Nephron (organoid): ENCODE measurements around the gene HCFC2.

Experiments
- H3K27ac Mint-ChIP-seq, 3 experiments: 2 replicates each; pipeline ENCODE4 v1.8.0; 2020; ENCODE audit warnings: mixed read lengths in 3 of 3, mild to moderate bottlenecking in 2 of 3, moderate library complexity in 1 of 3
- H3K27me3 Mint-ChIP-seq: 2 replicates; pipeline ENCODE4 v1.8.0; 2021; ENCODE audit warnings: low read depth, mild to moderate bottlenecking, moderate library complexity, mixed read lengths
- H3K36me3 Mint-ChIP-seq: 2 replicates; pipeline ENCODE4 v1.8.0; 2020; ENCODE audit warnings: low read depth, mixed read lengths
- H3K4me1 Mint-ChIP-seq: 2 replicates; pipeline ENCODE4 v1.8.0; 2020; ENCODE audit warnings: mixed read lengths
- H3K4me3 Mint-ChIP-seq, 3 experiments: 2 replicates each; pipeline ENCODE4 v1.8.0; 2020; ENCODE audit warnings: mild to moderate bottlenecking in 3 of 3, mixed read lengths in 3 of 3, moderate library complexity in 2 of 3
- H3K9me3 Mint-ChIP-seq: 2 replicates; pipeline ENCODE4 v1.8.0; 2020; ENCODE audit warnings: mixed read lengths
- TF ChIP-seq, protein P1 (sequence below), 3 experiments: fragments of 200-600 bp; sonication (generic); IDR thresholded peaks; one replicate each; pipeline ENCODE4 v1.5.0; 2021; ENCODE audit warnings: antibody characterized with exemption in 3 of 3; ENCODE audit not compliant: unreplicated experiment in 3 of 3

The HCFC2 gene

DNA sequence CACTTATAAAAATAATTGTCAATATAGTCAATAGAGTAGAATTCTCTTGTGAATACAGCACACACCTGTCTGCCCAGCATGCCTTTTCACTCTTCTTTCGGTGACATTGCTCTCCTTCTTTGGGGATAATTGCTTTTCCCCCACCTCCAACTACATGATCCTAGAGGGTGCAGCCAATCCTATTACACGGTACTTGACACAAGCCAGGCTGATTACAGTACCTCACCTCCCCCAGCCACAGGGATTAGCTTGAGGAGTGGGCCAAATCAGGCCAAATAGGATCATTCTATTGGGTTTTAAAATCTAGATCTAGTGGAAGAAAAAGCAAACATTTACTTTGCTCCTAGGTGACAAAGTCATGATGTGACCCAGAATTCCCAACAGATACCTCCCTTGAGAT is 90.5 kb downstream of the HCFC2 start:
- Mint-ChIP-seq H3K27ac (no peak overlapping the region), H3K27me3 (peaks cover 7% of the 10 kb centered on the region), H3K9me3 (no peaks in the 10 kb centered on the region), H3K4me3 (no peak overlapping the region), H3K36me3 (no peaks in the 10 kb centered on the region), H3K4me1 (no peaks in the 10 kb centered on the region)
- TF ChIP-seq, protein P1, sequence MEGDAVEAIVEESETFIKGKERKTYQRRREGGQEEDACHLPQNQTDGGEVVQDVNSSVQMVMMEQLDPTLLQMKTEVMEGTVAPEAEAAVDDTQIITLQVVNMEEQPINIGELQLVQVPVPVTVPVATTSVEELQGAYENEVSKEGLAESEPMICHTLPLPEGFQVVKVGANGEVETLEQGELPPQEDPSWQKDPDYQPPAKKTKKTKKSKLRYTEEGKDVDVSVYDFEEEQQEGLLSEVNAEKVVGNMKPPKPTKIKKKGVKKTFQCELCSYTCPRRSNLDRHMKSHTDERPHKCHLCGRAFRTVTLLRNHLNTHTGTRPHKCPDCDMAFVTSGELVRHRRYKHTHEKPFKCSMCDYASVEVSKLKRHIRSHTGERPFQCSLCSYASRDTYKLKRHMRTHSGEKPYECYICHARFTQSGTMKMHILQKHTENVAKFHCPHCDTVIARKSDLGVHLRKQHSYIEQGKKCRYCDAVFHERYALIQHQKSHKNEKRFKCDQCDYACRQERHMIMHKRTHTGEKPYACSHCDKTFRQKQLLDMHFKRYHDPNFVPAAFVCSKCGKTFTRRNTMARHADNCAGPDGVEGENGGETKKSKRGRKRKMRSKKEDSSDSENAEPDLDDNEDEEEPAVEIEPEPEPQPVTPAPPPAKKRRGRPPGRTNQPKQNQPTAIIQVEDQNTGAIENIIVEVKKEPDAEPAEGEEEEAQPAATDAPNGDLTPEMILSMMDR (IDR thresholded peaks at IDR 0.05; ENCODE audit: unreplicated experiment in 3 of 3), result no peak
